Activated CD4-positive, alpha-beta T cell treated with anti-CD3 and anti-CD28 coated beads for 1 hour (primary cell): ENCODE data around the gene P3H4.

Experiments used
- DNase-seq: peaks from one replicate; pipeline ENCODE4 v3.0.0-alpha.2; 2020

Gene P3H4

DNA sequence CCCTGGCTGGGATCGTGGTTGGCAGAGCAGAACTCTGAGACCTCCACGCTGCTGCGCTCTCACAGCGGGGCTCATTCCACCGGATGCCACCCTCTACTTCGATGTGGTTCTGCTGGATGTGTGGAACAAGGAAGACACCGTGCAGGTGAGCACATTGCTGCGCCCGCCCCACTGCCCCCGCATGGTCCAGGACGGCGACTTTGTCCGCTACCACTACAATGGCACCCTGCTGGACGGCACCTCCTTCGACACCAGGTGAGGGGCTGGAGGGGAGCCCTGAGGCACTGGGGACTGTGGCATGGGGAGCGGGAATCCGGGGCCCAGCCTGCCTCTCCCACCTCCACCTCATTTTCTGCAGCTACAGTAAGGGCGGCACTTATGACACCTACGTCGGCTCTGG lies 6.3 kb upstream of the P3H4 start:
- DNase-seq = no peak

DNA sequence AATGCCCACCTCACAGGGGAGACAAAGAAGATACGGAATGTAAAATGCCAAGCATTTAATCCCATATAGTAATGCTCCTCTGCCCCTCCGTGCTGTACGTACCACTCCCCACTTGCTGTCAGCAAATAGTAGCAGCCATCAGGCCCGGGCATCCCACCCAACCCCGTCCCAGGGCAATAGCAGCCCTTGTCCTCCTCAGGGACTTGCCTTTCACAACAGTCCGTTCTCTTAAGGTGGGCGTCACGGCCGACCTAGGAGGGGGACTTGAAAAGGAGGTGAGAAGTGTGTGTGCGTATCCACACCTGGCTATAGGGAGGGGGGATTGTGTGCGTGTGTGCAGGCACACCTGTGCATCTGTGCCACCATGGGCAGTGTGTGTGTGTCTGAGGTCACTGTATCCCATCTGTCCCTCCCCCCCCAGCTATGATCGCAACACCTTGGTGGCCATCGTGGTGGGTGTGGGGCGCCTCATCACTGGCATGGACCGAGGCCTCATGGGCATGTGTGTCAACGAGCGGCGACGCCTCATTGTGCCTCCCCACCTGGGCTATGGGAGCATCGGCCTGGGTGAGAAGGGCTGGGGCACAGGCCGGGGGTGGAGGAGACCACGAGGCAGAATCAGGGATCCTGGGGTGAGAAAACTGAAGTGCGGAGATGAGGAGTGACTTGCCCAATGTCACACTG lies 5.0 kb upstream of the P3H4 start:
- DNase-seq = no peak

DNA sequence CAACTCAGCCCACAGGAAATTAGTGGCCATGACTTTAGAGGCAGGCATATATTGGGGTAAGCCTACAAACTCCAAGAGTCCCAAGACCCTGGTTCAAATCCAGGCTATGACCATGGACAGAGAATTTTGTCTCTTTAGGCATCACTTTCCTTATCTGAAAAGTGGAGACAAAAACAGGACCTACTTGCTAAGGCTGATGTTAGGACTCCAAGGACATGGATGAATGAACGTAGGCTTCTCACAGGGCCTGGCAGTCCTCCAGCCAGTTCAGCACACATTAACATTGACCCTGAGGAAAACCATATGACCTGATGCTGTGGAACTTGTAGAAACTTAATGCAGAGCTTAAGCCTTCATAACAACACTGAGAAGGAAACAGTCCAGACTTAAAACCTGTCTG lies 2.4 kb upstream of the P3H4 start:
- no peak for DNase-seq

DNA sequence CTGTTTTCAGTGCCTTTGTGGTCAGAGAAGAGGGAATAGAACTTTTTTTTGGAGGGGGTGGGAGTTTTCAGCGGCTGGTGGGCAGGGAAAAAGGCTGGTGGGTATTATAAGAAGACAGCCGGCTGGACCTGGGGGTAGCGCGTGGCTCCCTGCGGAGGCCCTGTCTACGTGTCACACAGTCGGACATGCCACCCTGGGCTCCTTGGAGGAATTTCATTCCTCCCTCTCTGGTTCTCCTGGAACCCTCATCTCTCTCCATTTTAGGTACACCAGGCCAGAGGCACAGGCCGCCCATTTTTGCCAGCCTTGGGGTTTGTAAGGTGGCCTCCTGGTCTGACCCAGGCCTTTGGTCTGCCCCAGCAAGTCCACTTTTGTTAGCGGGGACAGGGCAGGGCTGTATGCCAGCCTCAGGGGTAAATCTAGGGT lies 2.0 kb upstream of the P3H4 start:
- DNase-seq = no peak

DNA sequence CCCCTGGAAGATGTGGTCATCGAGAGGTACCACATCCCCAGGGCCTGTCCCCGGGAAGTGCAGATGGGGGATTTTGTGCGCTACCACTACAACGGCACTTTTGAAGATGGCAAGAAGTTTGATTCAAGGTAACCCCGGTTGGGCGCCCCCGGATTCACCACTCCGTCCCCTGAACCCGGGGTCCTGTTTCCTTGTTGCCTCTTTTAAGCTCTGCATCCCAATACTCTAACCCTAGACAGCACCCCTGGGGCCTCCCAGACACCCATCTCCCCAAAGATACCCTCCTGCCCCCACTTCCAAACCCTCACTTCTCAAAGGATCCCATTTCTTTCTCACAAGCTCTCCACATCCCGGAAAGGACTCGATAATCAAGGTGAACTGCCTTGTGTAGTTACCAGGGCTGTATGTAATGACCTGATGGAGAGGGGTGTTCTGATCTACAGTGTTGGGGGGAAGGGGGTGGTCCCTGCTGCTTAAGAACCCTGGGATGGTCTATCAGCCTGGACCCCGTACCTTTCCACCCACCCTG lies 1.5 kb upstream of the P3H4 start:
- DNase-seq = no peak

DNA sequence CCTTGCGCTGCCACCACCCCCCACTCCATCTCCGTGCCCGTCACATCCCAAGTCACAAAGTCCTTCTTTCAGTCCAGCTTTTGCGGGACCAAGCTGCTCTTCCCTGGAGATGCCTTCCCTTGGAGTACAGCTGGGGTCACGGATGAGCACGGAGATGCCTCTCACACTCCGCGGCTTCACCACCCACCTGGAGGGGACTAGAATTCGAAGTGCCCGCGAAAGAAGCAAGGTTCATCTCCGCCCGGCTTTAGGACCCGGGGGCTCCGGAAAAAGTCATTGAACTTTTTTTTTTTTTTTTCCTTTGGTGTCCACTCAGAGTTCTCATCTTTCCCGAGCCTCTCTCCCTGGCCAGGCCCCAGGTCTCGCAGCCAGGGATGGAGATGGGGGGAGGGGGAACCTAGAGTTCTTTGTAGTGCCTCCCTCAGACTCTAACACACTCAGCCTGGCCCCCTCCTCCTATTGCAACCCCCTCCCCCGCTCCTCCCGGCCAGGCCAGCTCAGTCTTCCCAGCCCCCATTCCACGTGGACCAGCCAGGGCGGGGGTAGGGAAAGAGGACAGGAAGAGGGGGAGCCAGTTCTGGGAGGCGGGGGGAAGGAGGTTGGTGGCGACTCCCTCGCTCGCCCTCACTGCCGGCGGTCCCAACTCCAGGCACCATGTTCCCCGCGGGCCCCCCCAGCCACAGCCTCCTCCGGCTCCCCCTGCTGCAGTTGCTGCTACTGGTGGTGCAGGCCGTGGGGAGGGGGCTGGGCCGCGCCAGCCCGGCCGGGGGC lies 817 bp upstream of the P3H4 start, which contains the start of gene FKBP10:
TSS of gene FKBP10 (plus strand) at position 624 of the 771 bp plus-strand sequence. CDS start at position 655, 31 bp downstream.
- peak; percentile 15 for DNase-seq

DNA sequence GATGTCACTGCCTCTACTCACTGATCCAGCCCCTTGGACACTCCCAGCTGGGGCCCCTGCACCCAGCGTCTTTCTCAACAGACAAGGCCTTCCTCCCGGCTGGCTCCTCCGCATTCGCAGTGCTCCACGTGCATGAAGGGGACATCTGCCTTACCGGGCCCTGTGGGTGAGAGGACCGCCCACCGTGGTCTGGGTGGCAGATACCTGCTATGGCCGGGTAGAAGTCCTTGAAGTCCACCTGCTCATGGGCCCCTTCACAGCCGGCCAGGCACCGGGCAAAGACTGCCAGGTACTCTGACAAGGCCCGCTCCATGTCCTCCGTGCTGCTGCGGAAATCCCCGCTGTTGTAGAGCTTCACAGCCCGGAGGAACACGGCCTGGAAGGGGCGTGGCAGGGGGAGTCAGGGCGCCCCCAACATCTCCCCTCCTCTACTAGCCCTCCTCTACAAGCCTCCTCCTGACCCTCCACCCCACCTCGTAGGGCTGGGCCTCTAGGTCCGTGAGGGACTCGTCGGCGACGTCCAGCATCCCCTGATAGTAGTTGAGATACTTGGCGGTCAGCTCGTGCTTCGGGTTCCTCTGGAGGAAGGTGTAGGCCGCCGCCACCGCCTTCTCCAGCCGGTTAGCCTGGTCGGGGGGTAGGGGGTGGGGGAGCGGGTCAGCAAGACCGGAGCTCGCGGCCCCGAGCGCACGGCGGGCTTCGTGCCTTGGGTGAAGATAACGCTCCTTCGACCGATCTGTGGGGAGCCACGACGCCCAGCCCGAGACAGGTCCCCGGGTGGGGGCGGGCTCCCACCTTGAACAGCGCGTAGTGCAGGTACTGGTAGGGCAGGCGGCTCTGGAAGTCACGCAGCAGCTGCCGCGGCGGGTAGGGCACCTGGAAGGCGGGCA lies 845 bp downstream of the P3H4 start:
- no peak for DNase-seq

DNA sequence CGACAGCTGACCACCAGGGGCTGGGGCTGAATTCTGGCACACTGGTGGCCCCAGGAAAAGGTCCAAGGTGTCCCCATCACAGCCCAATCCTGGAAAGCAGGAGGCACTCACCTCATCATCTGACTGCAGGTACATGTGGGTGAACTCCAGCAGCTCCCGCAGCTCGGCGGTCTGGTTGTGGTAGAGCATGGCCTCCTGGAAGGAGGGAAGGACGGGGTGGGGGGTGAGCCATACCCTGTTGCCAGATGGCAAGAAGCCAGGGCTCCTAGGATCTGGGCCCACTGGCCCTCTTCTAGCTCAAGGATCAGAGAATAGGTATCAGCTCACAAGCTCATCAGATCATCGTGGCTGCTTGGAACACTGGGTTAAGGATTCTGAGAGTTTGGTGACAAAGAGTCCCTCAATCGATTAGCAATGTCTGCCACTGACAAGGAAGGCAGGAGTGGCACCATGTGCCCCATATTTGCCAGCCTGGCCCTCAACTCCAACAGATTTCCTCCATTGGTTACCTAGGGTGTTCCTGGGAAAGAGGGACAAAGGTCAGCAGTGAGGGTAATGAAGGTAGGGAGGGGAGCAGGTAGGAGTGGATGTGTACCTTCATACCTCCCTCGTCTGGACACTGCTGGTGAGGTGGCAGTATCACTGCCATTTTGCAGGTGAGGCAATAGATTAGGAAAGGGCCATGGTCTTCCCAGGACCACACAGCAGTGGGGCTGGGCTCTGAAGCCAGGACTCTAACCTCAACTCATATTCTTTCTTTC lies 4.9 kb downstream of the P3H4 start:
- no peak for DNase-seq

DNA sequence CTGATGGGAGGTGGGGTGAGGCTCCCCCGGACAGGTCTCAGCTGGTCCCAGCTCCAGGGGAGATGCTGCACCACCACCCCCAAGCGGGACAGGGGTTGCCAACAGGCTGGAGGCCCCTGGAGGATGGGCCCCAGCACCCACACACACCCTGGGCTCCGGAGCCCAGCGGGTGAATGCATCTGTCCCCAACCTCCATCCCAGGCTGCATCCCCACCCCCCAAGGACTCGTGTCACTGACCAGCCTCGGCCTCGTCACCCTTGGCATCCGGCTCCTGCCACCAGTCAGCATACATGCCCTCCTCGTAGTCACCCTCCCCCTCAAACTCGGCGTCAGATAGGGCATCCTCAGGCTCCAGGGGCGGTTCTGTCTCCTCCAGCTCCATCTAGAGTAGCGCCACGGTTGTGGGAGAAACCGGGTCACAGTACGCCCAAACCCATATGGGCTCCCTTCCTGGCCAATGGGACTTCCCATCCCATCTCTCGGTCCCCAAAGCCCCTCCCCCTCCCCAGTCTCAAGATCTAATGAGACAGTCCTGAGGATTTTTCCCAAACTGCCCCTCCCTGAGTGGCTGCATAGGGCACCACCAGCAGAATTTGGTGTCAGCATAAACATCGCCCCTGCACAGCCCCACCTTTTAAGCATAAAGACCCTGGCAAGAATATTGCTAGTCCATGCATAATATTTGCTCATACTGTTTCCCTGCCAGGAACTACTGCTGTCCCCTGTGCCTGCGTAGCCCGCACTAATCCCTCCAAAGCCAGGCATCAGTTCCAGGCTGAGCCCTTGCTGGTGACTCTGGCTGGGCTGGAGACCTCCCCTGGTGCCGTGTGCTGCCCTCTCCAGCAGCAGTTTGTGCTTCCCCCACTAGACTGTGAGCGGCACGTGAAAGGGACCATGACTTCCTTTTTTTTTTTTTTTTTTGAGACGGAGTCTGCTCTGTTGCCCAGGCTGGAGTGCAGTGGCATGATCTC lies 8.4 kb downstream of the P3H4 start:
- DNase-seq = no peak

DNA sequence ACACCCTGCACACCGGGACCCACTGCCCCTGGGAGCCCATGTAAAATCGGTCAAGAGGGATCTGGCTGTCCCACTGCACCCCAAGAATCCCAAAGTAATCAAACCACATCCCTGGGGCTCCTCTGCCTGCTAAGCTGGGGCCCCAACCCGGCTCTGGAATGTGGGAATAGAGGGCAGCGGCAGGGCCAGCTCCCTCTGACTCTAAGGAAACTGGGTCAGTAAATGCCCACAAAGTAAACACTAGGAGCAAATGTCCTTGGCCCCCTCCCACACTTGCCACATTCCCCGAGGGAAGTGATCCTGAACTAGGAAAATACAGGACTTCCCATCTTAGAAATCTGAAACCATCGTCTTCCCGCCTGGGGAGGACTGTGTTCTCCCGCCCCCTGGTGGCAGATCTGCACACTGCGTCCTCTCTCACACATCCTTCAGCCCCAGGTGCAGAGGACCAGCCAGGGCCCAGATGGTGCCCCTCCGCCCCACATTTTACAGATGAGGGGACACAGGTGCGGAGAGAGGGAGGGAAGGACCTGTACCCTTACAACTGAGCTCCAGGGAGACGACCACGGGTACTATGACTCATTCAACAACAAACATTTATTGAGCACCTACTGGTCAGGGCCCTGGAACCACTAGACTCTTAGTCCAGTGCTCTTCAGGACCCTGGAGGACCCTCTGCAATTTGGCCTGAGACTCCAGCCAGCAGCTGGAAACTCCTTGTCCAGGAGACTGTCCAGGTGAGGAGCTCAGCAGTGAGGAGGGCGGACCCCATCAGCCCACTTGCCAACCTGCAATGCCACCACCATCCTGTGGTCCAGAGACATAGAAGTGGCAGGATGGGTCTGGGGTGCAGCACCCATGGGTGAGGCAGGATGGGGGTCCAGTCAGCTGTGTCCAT lies 10.1 kb downstream of the P3H4 start:
- DNase-seq = peak; percentile 64

DNA sequence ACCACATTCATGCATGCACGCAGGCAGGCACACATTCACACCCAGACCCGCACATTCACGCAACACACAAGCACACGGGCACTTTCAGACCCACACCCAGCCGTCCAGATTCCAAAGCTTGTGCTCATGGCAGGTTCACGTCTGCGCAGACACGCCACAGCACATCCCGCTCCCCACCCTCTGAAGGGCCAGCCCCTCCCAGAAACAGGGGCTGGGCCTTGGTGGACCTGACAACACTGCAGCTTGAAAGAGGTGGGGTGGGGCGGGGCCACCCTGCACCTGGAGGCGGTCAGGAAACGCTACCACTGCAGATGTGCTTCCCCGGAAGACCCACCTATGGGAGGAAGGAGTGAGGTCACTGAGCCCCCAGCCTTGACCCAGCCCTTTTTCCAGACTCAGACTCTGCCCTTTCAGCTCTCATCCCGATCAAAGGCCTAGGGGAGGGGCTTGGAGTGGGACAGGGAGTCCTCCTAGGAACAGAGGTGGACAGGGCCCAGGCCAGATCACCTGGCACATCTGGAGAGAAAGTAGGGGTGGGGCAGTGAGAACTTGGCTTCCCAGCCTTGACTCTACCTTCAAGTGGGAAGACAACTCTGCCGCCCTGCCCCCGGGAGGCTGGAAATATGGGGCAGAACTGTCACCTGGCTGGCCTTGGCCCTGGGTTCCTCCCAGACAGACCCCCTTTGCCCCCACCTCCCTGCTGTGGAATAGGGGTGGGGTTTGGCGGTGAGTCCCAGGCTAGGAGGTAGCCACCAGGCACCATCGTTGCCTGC lies 11.0 kb downstream of the P3H4 start:
- no peak for DNase-seq

DNA sequence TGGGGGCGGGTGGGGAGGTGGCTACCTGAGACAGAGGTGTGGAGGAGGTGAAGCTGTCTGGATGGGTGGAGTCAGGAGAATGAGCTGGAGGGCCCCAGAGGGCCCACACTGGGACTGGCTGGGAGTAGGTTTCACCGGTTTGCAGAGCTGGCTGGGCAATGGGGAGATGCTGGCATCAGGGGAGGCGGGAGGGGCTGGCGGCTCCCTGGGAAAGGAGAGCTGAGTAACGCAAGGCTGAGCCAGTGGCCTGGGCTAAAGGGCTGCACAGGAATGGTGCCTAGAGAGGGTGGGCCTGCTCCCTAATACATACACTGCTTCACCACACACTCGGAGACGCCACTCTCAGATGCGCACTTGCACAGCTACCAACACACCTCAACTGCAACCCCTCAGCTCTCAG lies 12.4 kb downstream of the P3H4 start:
- no peak for DNase-seq

DNA sequence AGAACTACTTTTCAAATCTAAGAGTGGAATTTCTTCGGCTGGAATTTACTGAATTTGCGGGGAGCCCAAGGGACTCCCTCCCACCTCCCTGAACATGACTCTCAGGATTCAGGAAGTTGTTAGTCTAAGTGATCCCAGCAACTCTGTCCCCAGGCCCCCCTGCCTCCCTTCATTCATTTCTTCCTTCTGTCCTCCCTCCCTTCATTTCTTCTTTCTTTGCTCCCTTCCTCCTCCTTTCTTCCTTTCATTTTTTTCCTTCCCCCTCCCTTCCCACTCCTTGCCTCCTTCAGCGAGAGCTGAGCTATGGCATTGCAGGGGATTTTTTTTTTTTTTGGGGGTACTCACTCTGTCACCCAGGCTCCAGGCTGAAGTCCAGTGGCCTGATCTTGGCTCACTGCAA lies 14.4 kb downstream of the P3H4 start:
- DNase-seq = no peak

DNA sequence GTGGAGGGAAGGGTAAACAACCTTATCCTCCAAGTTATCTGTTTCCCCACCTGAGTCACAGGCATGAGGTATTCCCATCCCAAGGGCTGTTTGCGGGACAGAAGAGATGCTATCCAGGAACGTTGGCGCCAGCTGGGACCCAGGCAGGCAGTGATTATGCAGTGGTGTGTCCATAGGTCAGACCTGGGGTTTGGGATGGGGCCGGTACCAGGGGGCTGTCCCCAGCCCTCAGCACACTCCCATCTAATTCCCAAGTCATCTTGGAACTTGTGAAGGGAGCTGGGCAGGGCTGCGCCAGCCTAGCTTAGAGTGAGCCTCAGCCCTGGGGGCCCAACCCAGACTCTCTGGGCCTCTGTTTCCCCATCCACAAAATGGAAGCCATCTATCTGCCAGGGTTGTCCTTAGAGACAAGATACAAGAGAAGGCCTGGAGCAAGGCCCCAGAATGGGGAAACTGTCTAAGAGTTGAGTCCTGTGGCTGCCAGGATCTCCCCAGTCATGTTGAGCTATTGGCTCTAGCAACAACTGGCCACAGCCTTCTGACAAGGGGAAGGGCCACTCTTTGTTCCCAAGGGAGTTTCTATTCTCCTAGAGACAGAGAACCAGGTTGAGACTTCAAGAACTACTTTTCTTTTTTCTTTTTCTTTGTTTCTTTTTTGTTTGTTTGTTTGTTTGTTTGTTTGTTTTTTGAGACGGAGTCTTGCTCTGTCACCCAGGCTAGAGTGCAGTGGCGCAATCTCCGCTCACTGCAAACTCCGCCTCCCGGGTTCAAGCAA lies 15.4 kb downstream of the P3H4 start:
- DNase-seq = no peak

DNA sequence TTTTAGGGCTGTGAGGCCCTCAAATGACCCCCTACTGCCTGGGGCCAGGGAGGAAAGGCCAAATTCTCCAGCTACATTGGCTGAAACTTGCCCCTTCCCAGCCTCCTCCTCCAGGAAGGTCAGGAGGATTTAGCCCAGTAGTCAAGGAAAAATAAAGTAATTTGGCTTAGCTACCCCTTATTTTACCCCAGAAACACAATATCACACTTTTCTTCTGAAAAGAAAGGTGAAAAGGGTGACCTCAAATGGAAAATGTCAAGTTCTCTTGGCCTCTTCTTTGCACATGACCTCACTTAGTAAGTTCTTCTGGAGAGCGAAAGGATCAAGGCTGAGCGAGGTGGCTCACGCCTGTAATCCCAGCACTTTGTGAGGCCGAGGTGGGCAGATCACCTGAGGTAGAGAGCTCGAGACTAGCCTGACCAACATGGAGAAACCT lies 17.2 kb downstream of the P3H4 start:
- no peak for DNase-seq

DNA sequence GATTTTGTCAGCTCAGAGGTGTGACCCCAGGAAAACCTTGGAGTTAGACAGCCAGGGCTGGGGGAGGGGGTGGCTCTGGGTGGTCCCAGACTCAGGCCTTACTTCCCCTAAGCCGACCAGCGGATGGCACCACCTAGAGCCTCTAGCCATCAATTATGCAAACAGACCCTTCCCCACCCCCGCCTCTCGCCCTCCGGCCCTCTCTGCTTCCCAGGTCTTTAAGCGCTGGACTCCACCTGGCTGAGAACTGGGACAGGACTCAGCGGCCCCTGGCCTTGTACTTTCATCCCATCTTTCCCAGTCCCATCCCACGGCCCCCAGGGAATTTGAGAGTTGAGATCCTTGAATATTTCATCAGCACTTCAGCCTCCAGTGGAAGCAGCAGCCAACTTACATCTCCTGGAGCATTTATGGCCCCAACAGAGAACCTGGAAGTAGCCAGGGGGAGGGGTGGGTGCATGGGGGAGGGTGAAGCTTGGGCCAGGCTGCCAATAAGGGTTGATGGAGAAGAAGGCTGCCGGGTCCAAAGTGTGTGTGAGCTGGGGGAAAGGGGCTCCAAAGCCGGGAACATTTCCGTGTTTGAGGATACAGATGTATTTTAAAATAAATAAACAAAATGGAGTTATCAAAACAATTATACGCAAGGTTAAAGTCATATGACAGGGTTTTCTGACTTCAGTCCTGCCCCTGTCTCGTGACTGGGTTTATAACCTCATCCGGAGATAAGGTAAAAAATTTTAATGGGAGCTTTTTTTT lies 17.8 kb downstream of the P3H4 start:
- no peak for DNase-seq
